Adrenal gland (tissue), 12 donors: ENCODE data around the gene RBP7. TPM values are rescaled to one million over a fixed set of nuclear protein-coding genes. Genes with fewer than 3 reads are reported as not detected.
"Not testable (repeated sequence)": the region's sequence is repeated elsewhere in the genome, so short reads cannot be mapped to it uniquely, and the experiment has no call there.

Experiments
- DNase-seq, 7 donors: peaks; one replicate each; pipeline ENCODE4 v3.0.0-alpha.2; 2019 to 2020
- H3K27ac ChIP-seq, 5 donors: fragments of 200-600 bp; sonication (generic) in 4 of 5; 1 replicate in 3 of 5; 2 replicates in 2 of 5; pipeline versions ENCODE4 v1.5.1 to v1.8.0; 2016 to 2020; ENCODE audit warnings: mild to moderate bottlenecking in 1 of 5
- H3K27me3 ChIP-seq: fragments of 200-600 bp; 2 replicates; pipeline ENCODE4 v1.8.0; 2021
- H3K36me3 ChIP-seq, 2 donors: fragments of 200-600 bp; replicated peaks in 1 of 2; 1 replicate in 1 of 2; 2 replicates in 1 of 2; pipeline versions ENCODE4 v1.5.1 to v1.8.0; 2018 to 2022
- H3K4me1 ChIP-seq, 2 donors: fragments of 200-600 bp; replicated peaks in 1 of 2; 1 replicate in 1 of 2; 2 replicates in 1 of 2; pipeline versions ENCODE4 v1.5.1 to v1.8.0; 2018 to 2021
- H3K4me3 ChIP-seq, 4 donors: fragments of 200-600 bp; sonication (generic) in 3 of 4; one replicate each; pipeline ENCODE4 v1.5.1; 2016 to 2018
- H3K9me3 ChIP-seq, 3 donors: fragments of 200-600 bp; sonication (generic) in 1 of 3; replicated peaks in 1 of 3; 1 replicate in 2 of 3; 2 replicates in 1 of 3; pipeline versions ENCODE4 v1.5.1 to v1.8.0; 2016 to 2021
- POLR2A ChIP-seq, 2 donors: fragments of 450-650 bp; IDR thresholded peaks; one replicate each; pipeline ENCODE4 v1.6.1; 2017; ENCODE audit warnings: antibody characterized with exemption in 2 of 2, mild to moderate bottlenecking in 2 of 2, moderate library complexity in 1 of 2
- WGBS, 4 donors: extraction: QIAGEN DNeasy Blood & Tissue Kit in 2 of 4; methylation state at CpG; one replicate each; pipeline versions ENCODE4 v1.1.5 to v1.1.7; 2013 to 2017; 5-methylcytosine and 5-hydroxymethylcytosine counted together
- intact Hi-C, 2 donors: fragments of 100-400 bp; cut with DNase I; formaldehyde crosslinking; loops; one replicate each; pipeline versions ENCODE4 v1.14.1 to v1.15.0; 2022 to 2023
- polyA plus RNA-seq, 3 donors: library from polyadenylated mRNA; stranded (reverse); fragments of 200-250 nt in 2 of 3; fragments of 350-450 nt in 1 of 3; fragmentation: Illumina TruSeq in 1 of 3; extraction: RNeasy Lipid Tissue Mini Kit (QIAGEN cat#74804) in 1 of 3; gene quantifications; one replicate each; pipeline ENCODE4 v1.2.3, GENCODE V29; 2013 to 2014
- total RNA-seq, 9 donors: library from RNA; depleted of rRNA in 4 of 9; stranded (reverse); fragments of >200 nt in 4 of 9; fragments of 120-200 nt in 1 of 9; fragmentation: NEBNext Ultra II Directional in 1 of 9; extraction: Animal tissue kit (Norgen Biotek cat#: 25700) in 1 of 9; gene quantifications; one replicate each; pipeline versions ENCODE4 v1.1.0 to v1.2.4, GENCODE V29; 2013 to 2023
- TF ChIP-seq, protein P1 (sequence below), 6 experiments: fragments of 450-650 bp in 4 of 6; fragments of 200-600 bp in 2 of 6; sonication (generic) in 1 of 6; IDR thresholded peaks; 1 replicate in 5 of 6; 2 replicates in 1 of 6; pipeline versions ENCODE4 v1.5.1 to v1.8.0; 2016 to 2021; ENCODE audit warnings: antibody characterized with exemption in 6 of 6, mild to moderate bottlenecking in 2 of 6, moderate library complexity in 1 of 6
- donor health status: healthy with polysubstance abuse.
- donor health status: Bipolar disorder and iron deficiency.
- donor health status: DM: yes; HTN: yes; CAD: no.
- donor health status: DM: no; HTN: no; CAD: no.
- donor health status: DM: no; HTN: no; CAD: no.
- donor health status: DM: yes; HTN: yes; CAD: no.

The RBP7 gene
- total and polyA plus RNA-seq, 12 donors = 1.4 to 52.6 (median 12.2) TPM

GRCh38 chr1:10022656-10023055 lies 25.6 kb downstream of the RBP7 start:
- TF ChIP-seq, protein P1, sequence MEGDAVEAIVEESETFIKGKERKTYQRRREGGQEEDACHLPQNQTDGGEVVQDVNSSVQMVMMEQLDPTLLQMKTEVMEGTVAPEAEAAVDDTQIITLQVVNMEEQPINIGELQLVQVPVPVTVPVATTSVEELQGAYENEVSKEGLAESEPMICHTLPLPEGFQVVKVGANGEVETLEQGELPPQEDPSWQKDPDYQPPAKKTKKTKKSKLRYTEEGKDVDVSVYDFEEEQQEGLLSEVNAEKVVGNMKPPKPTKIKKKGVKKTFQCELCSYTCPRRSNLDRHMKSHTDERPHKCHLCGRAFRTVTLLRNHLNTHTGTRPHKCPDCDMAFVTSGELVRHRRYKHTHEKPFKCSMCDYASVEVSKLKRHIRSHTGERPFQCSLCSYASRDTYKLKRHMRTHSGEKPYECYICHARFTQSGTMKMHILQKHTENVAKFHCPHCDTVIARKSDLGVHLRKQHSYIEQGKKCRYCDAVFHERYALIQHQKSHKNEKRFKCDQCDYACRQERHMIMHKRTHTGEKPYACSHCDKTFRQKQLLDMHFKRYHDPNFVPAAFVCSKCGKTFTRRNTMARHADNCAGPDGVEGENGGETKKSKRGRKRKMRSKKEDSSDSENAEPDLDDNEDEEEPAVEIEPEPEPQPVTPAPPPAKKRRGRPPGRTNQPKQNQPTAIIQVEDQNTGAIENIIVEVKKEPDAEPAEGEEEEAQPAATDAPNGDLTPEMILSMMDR (IDR thresholded peaks at IDR 0.05) = no peak
- TF ChIP-seq POLR2A (IDR thresholded peaks at IDR 0.05) = no peak
- 84 to 95% (median 89%) methylated on average over 7 of the region's 7 CpGs for WGBS, 4 donors
- no peaks in the 10 kb centered on the region for H3K4me1 ChIP-seq

DNA sequence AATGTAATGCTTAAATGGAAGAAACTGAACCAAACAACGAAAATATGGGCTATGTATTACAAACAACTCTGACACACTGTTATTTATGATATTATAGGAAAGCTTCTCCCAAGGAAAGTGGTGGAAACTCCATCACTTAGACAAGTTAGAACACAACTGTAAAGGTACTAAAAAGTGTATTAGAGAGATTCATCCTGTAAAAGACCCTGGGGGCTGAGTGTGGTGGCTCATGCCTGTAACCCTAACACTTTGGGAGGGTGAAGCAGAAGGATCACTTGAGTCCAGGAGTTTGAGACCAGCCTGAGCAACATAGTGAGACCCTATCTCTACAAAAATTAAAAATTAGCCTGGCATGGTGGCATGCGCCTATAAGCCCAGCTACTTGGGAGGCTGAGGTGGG lies 28.3 kb downstream of the RBP7 start:
- intact Hi-C loops = no loop called here
- Histone ChIP-seq H3K27ac (no peak overlapping the region), H3K27me3 (no peaks in the 10 kb centered on the region), H3K36me3 (no peaks in the 10 kb centered on the region), H3K9me3 (no peaks in the 10 kb centered on the region), H3K4me1 (no peaks in the 10 kb centered on the region), H3K4me3 (no peak overlapping the region)
- TF ChIP-seq, protein P1 (IDR thresholded peaks at IDR 0.05) = no peak
- TF ChIP-seq POLR2A (IDR thresholded peaks at IDR 0.05) = no peak
- DNase-seq = no peak
- 77 to 85% (median 82%) methylated on average over 2 of the region's 2 CpGs for WGBS, 4 donors

More at GRCh38 chr1:10022656-10023055, 25.6 kb downstream of the RBP7 start:
- no peak for DNase-seq
- Histone ChIP-seq H3K4me3 (no peak overlapping the region), H3K9me3 (no peaks in the 10 kb centered on the region), H3K36me3 (no peaks in the 10 kb centered on the region), H3K27ac (no peak overlapping the region), H3K27me3 (no peaks in the 10 kb centered on the region)
- intact Hi-C loops = loop anchor here in 1 of 2 donors (5.0 kb wide), 1 partner anchor 70 kb away; no protein-coding TSS in a partner anchor

- Histone ChIP-seq H3K27ac (no peak overlapping the region), H3K27me3 (no peaks in the 10 kb centered on the region), H3K36me3 (no peaks in the 10 kb centered on the region), H3K4me1 (no peaks in the 10 kb centered on the region), H3K4me3 (no peak overlapping the region), H3K9me3 (no peaks in the 10 kb centered on the region)
- TF ChIP-seq, protein P1 (IDR thresholded peaks at IDR 0.05) = no peak
- no peak for TF ChIP-seq POLR2A (IDR thresholded peaks at IDR 0.05)
- DNase-seq = no peak
- intact Hi-C loops = no loop called here
Measured at GRCh38 chr1:10027027-10027426, 30.0 kb downstream of the RBP7 start.

- H3K27ac ChIP-seq, H3K4me1 ChIP-seq, DNase-seq, H3K27me3 ChIP-seq, H3K9me3 ChIP-seq, H3K4me3 ChIP-seq, H3K36me3 ChIP-seq, intact Hi-C loops: not testable (repeated sequence)
- 70 to 83% (median 79%) methylated on average over 6 to 24 of the region's 24 CpGs for WGBS, 4 donors
Measured at GRCh38 chr1:10028956-10029500, 32.0 kb downstream of the RBP7 start.

DNA sequence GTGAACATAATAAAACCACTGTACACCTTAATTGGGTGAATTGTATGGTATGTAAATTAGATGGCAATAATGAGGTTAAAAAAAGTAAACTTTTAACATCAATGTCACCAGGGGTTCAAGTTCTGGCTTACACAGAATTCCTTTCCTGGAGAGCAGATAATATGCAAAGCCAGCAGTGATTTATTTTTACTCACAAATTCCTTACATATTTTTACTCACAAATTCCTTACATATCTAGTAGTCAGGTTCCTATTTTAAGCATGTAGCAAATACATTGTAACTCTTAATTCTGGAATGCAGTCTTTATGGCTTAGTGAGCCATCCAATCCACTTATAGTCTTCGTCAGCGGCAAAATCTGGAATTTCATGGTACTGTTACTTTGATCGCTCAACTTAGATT lies 34.4 kb downstream of the RBP7 start:
- TF ChIP-seq, protein P1 (IDR thresholded peaks at IDR 0.05) = no peak
- TF ChIP-seq POLR2A (IDR thresholded peaks at IDR 0.05) = no peak
- intact Hi-C loops = loop anchor here in 1 of 2 donors (5.0 kb wide), 1 partner anchor 79 kb away; no protein-coding TSS in a partner anchor
- DNase-seq = no peak
- Histone ChIP-seq H3K27ac (no peak overlapping the region), H3K4me3 (no peak overlapping the region), H3K4me1 (peaks cover 9 to 27% of the 10 kb centered on the region in 2 donors), H3K27me3 (no peaks in the 10 kb centered on the region), H3K36me3 (no peaks in the 10 kb centered on the region), H3K9me3 (no peaks in the 10 kb centered on the region)
- WGBS, 4 donors = 84 to 94% (median 89%) methylated on average over 3 of the region's 3 CpGs
